Activated naive CD8-positive, alpha-beta T cell treated with anti-CD3 and anti-CD28 coated beads, Interleukin-2, amount 10 ng/mL, durations not matched to agents 7 days and 5 days (primary cell): ENCODE measurements around the gene DYNLT1. TPM values are rescaled to one million over a fixed set of nuclear protein-coding genes. Genes with fewer than 3 reads are reported as not detected.
A peak's percentile ranks its signal among the peaks of the same experiment; 100 is the strongest.
"Not testable (repeated sequence)": the region's sequence is repeated elsewhere in the genome, so short reads cannot be mapped to it uniquely, and the experiment has no call there.

Experiments
- ATAC-seq: fragments of 150-1000 bp; cut with Tn5 transposase; one replicate; pipeline ENCODE4 v1.10.0; 2021; ENCODE audit warnings: low read depth, moderate library complexity
- POLR2A ChIA-PET: fragments of 350-600 bp; sonication (Branson Sonifier 250); formaldehyde crosslinking; loops from one replicate; lab custom pipeline; 2021; ENCODE audit warnings: antibody characterized with exemption; lab: Charles Lee
- DNase-seq: peaks from one replicate; pipeline ENCODE4 v3.0.0; 2021
- H3K27ac Mint-ChIP-seq: one replicate; pipeline ENCODE4 v1.8.0; 2022; ENCODE audit warnings: mild to moderate bottlenecking, mixed read lengths
- H3K27me3 Mint-ChIP-seq: one replicate; pipeline ENCODE4 v1.8.0; 2022; ENCODE audit warnings: mild to moderate bottlenecking, moderate library complexity, mixed read lengths
- H3K36me3 Mint-ChIP-seq: one replicate; pipeline ENCODE4 v1.8.0; 2021; ENCODE audit warnings: mild to moderate bottlenecking, mixed read lengths
- H3K4me1 Mint-ChIP-seq: one replicate; pipeline ENCODE4 v1.8.0; 2021; ENCODE audit warnings: mixed read lengths
- H3K4me3 Mint-ChIP-seq: one replicate; pipeline ENCODE4 v1.8.0; 2022; ENCODE audit warnings: mild to moderate bottlenecking, moderate library complexity, mixed read lengths
- H3K9me3 Mint-ChIP-seq: one replicate; pipeline ENCODE4 v1.8.0; 2021; ENCODE audit warnings: mixed read lengths
- total RNA-seq, 2 experiments: library from RNA; stranded (reverse); gene quantifications; one replicate each; pipeline ENCODE4 v1.2.3, GENCODE V29; 2021

DYNLT1 gene
- total RNA-seq, 2 experiments from 2014 or later = 99.9 to 102 TPM

GRCh38 chr6:158606935-158607334, 37.6 kb downstream of the DYNLT1 start:
- Mint-ChIP-seq H3K9me3 (no peaks in the 10 kb centered on the region), H3K36me3 (peaks cover 20% of the 10 kb centered on the region), H3K4me3 (no peak overlapping the region), H3K27ac (no peak overlapping the region), H3K4me1 (peaks cover 3% of the 10 kb centered on the region), H3K27me3 (no peaks in the 10 kb centered on the region)
- DNase-seq (no peak), ATAC-seq (no peak)
- POLR2A ChIA-PET = no interaction called here

- DNase-seq, ATAC-seq, H3K9me3 Mint-ChIP-seq, H3K4me3 Mint-ChIP-seq, POLR2A ChIA-PET, H3K4me1 Mint-ChIP-seq, H3K27ac Mint-ChIP-seq, H3K27me3 Mint-ChIP-seq: not testable (repeated sequence)
- peaks cover 18% of the 10 kb centered on the region for H3K36me3 Mint-ChIP-seq
These were observed 38.5 kb downstream of the DYNLT1 start for GRCh38 chr6:158606011-158606410.

- no peak overlapping the region for H3K4me3 Mint-ChIP-seq
- H3K4me1 Mint-ChIP-seq = peaks cover 4% of the 10 kb centered on the region
- DNase-seq (no peak), ATAC-seq (peak; percentile 52)
- H3K27me3 Mint-ChIP-seq = no peaks in the 10 kb centered on the region
- H3K27ac Mint-ChIP-seq = peak overlapping the region; percentile 54
- no peaks in the 10 kb centered on the region for H3K9me3 Mint-ChIP-seq
- peaks cover 18% of the 10 kb centered on the region for H3K36me3 Mint-ChIP-seq
- POLR2A ChIA-PET = no interaction called here
These were observed 39.2 kb downstream of the DYNLT1 start for GRCh38 chr6:158605266-158605878.

- Mint-ChIP-seq H3K4me3 (no peak overlapping the region), H3K36me3 (peaks cover 20% of the 10 kb centered on the region), H3K27ac (no peak overlapping the region), H3K27me3 (no peaks in the 10 kb centered on the region), H3K9me3 (no peaks in the 10 kb centered on the region), H3K4me1 (peaks cover 4% of the 10 kb centered on the region)
- POLR2A ChIA-PET = no interaction called here
- ATAC-seq = no peak
- no peak for DNase-seq
These were observed 40.5 kb downstream of the DYNLT1 start for GRCh38 chr6:158604048-158604406.

- peaks cover 4% of the 10 kb centered on the region for H3K4me1 Mint-ChIP-seq
- POLR2A ChIA-PET = no interaction called here
- ATAC-seq (no peak), DNase-seq (no peak)
- peaks cover 24% of the 10 kb centered on the region for H3K36me3 Mint-ChIP-seq
- no peak overlapping the region for H3K27ac Mint-ChIP-seq
- H3K27me3 Mint-ChIP-seq = no peaks in the 10 kb centered on the region
- no peaks in the 10 kb centered on the region for H3K9me3 Mint-ChIP-seq
- no peak overlapping the region for H3K4me3 Mint-ChIP-seq
These were observed 41.1 kb downstream of the DYNLT1 start for GRCh38 chr6:158603261-158604047.

- ATAC-seq (no peak), DNase-seq (no peak)
- POLR2A ChIA-PET = no interaction called here
- H3K27ac Mint-ChIP-seq = peak overlapping the region; percentile 34
- H3K9me3 Mint-ChIP-seq = no peaks in the 10 kb centered on the region
- H3K36me3 Mint-ChIP-seq = peaks cover 28% of the 10 kb centered on the region
- H3K27me3 Mint-ChIP-seq = no peaks in the 10 kb centered on the region
- peaks cover 7% of the 10 kb centered on the region for H3K4me1 Mint-ChIP-seq
- no peak overlapping the region for H3K4me3 Mint-ChIP-seq
These were observed 44.9 kb downstream of the DYNLT1 start for GRCh38 chr6:158599635-158600034.

- no peaks in the 10 kb centered on the region for H3K9me3 Mint-ChIP-seq
- peak overlapping the region; percentile 15 for H3K27ac Mint-ChIP-seq
- POLR2A ChIA-PET = no interaction called here
- H3K36me3 Mint-ChIP-seq = peaks cover 26% of the 10 kb centered on the region
- DNase-seq = no peak
- H3K4me1 Mint-ChIP-seq = peaks cover 5% of the 10 kb centered on the region
- no peak for ATAC-seq
- no peaks in the 10 kb centered on the region for H3K27me3 Mint-ChIP-seq
- H3K4me3 Mint-ChIP-seq = no peak overlapping the region
These were observed 47.0 kb downstream of the DYNLT1 start for GRCh38 chr6:158597565-158597964.

- POLR2A ChIA-PET = no interaction called here
- no peaks in the 10 kb centered on the region for H3K27me3 Mint-ChIP-seq
- no peak overlapping the region for H3K27ac Mint-ChIP-seq
- no peak for ATAC-seq
- H3K4me3 Mint-ChIP-seq = no peak overlapping the region
- peaks cover 3% of the 10 kb centered on the region for H3K4me1 Mint-ChIP-seq
- H3K9me3 Mint-ChIP-seq = no peaks in the 10 kb centered on the region
- peaks cover 22% of the 10 kb centered on the region for H3K36me3 Mint-ChIP-seq
- no peak for DNase-seq
These were observed 47.7 kb downstream of the DYNLT1 start for GRCh38 chr6:158596861-158597260.

- no peak for DNase-seq
- Mint-ChIP-seq H3K4me1 (peaks cover 3% of the 10 kb centered on the region), H3K4me3 (no peak overlapping the region), H3K9me3 (no peaks in the 10 kb centered on the region), H3K27ac (no peak overlapping the region), H3K36me3 (peaks cover 33% of the 10 kb centered on the region), H3K27me3 (no peaks in the 10 kb centered on the region)
- POLR2A ChIA-PET = no interaction called here
- ATAC-seq = peak; percentile 39
These were observed 49.3 kb downstream of the DYNLT1 start for GRCh38 chr6:158595223-158595622.

- ATAC-seq = no peak
- peaks cover 28% of the 10 kb centered on the region for H3K36me3 Mint-ChIP-seq
These were observed 50.9 kb downstream of the DYNLT1 start for GRCh38 chr6:158593670-158594069.

GRCh38 chr6:158591810-158592209, 52.7 kb downstream of the DYNLT1 start:
- ATAC-seq (no peak), DNase-seq (no peak)
- POLR2A ChIA-PET = no interaction called here
- Mint-ChIP-seq H3K4me1 (no peaks in the 10 kb centered on the region), H3K27me3 (no peaks in the 10 kb centered on the region), H3K36me3 (peaks cover 32% of the 10 kb centered on the region), H3K27ac (no peak overlapping the region), H3K4me3 (no peak overlapping the region), H3K9me3 (no peaks in the 10 kb centered on the region)

More at GRCh38 chr6:158593670-158594069, 50.9 kb downstream of the DYNLT1 start:
- Mint-ChIP-seq H3K4me3 (no peak overlapping the region), H3K27me3 (no peaks in the 10 kb centered on the region), H3K27ac (no peak overlapping the region), H3K9me3 (no peaks in the 10 kb centered on the region), H3K4me1 (peaks cover 3% of the 10 kb centered on the region)
- POLR2A ChIA-PET = no interaction called here
- DNase-seq = no peak

GRCh38 chr6:158591134-158591809, 53.3 kb downstream of the DYNLT1 start:
- no peaks in the 10 kb centered on the region for H3K9me3 Mint-ChIP-seq
- POLR2A ChIA-PET = no interaction called here
- H3K27ac Mint-ChIP-seq = no peak overlapping the region
- ATAC-seq (no peak), DNase-seq (no peak)
- no peak overlapping the region for H3K4me3 Mint-ChIP-seq
- H3K4me1 Mint-ChIP-seq = no peaks in the 10 kb centered on the region
- no peaks in the 10 kb centered on the region for H3K27me3 Mint-ChIP-seq
- peaks cover 33% of the 10 kb centered on the region for H3K36me3 Mint-ChIP-seq

GRCh38 chr6:158589366-158589765, 55.2 kb downstream of the DYNLT1 start:
- no peak for DNase-seq
- Mint-ChIP-seq H3K27me3 (no peaks in the 10 kb centered on the region), H3K9me3 (no peaks in the 10 kb centered on the region), H3K36me3 (peaks cover 39% of the 10 kb centered on the region), H3K4me1 (no peaks in the 10 kb centered on the region), H3K4me3 (no peak overlapping the region), H3K27ac (no peak overlapping the region)
- no peak for ATAC-seq
- POLR2A ChIA-PET = no interaction called here

- ATAC-seq = no peak
- no peak for DNase-seq
- no peak overlapping the region for H3K27ac Mint-ChIP-seq
- no peaks in the 10 kb centered on the region for H3K4me1 Mint-ChIP-seq
- POLR2A ChIA-PET = no interaction called here
- no peak overlapping the region for H3K4me3 Mint-ChIP-seq
- peaks cover 38% of the 10 kb centered on the region for H3K36me3 Mint-ChIP-seq
- H3K9me3 Mint-ChIP-seq = no peaks in the 10 kb centered on the region
- H3K27me3 Mint-ChIP-seq = no peaks in the 10 kb centered on the region
These were observed 57.9 kb downstream of the DYNLT1 start for GRCh38 chr6:158586652-158587051.
